ENCODE results near the gene DRC1.

GRCh38 chr2:26494199-26494598 is 92.5 kb downstream of the DRC1 start:
- TF ChIP-seq CTCF (IDR thresholded peaks at IDR 0.05) (no peak), POLR2A (IDR thresholded peaks at IDR 0.05) (no peak)
